GM12878 (cell line): ENCODE measurements around the gene KCNJ10. TPM values are rescaled to one million over a fixed set of nuclear protein-coding genes. Genes with fewer than 3 reads are reported as not detected.

Source experiments
- CBX5 ChIP-seq: sonication (generic); IDR thresholded peaks from 2 replicates; pipeline ENCODE4 v1.6.1; 2016; ENCODE audit warnings: low read depth, moderate library complexity, mild to moderate bottlenecking, inconsistent platforms
- CEBPB ChIP-seq, 2 experiments: fragments of 150-350 bp in 1 of 2; IDR thresholded peaks; 2 replicates each; pipeline ENCODE4 v1.6.1; 2012 to 2014; ENCODE audit warnings: low read depth in 2 of 2, low read length in 2 of 2, borderline replicate concordance in 1 of 2, inconsistent platforms in 1 of 2
- CREB1 ChIP-seq: IDR thresholded peaks from 2 replicates; pipeline ENCODE4 v1.6.1; 2012; ENCODE audit warnings: low read depth, mild to moderate bottlenecking, inconsistent platforms
- IRF3 ChIP-seq: fragments of 450-650 bp; IDR thresholded peaks from 2 replicates; pipeline ENCODE4 v1.6.1; 2014; ENCODE audit warnings: mild to moderate bottlenecking
- NR2C1 ChIP-seq: fragments of 450-650 bp; IDR thresholded peaks from 2 replicates; pipeline ENCODE4 v1.6.1; 2017; ENCODE audit warnings: antibody characterized with exemption, mild to moderate bottlenecking, moderate library complexity
- polyA plus RNA-seq, 11 experiments: library from polyadenylated mRNA; depleted of rRNA in 4 of 11; unstranded in 6 of 11; stranded (reverse) in 5 of 11; fragments of >200 nt; fragmentation: Nextera tagmentation in 4 of 11; fragmentation: Illumina TruSeq in 1 of 11; extraction: Ambion mirVana in 4 of 11; extraction: Trizol in 1 of 11; gene quantifications; 1 replicate in 1 of 11; 2 replicates in 10 of 11; pipeline versions ENCODE4 v1.2.1 to v1.2.3, GENCODE V29; 2011 to 2016; ENCODE audit warnings: inconsistent platforms in 2 of 11, missing spikeins in 2 of 11, low read depth in 1 of 11
- total RNA-seq, 4 experiments: library from RNA; depleted of rRNA in 3 of 4; stranded (reverse); fragments of >200 nt in 3 of 4; fragmentation: Illumina TruSeq in 1 of 4; extraction: Trizol in 1 of 4; gene quantifications; 2 replicates each; pipeline versions ENCODE4 v1.2.1 to v1.2.3, GENCODE V29; 2013 to 2021
- TF ChIP-seq, protein P1 (sequence below): fragments of 450-650 bp; IDR thresholded peaks from 2 replicates; pipeline ENCODE4 v1.6.1; 2017; ENCODE audit warnings: mild to moderate bottlenecking, low read depth, inconsistent platforms; ENCODE audit not compliant: poor library complexity, severe bottlenecking
- TF ChIP-seq, protein P2 (sequence below): fragments of 450-650 bp; IDR thresholded peaks from 2 replicates; pipeline ENCODE4 v1.6.1; 2017; ENCODE audit warnings: mild to moderate bottlenecking, moderate library complexity
- TF ChIP-seq, protein P3 (sequence below), 3 experiments: IDR thresholded peaks in 2 of 3; conservative IDR thresholded peaks in 1 of 3; 2 replicates each; pipeline ENCODE4 v1.5.1; 2011; ENCODE audit warnings: low read depth in 3 of 3, low read length in 3 of 3, mild to moderate bottlenecking in 3 of 3, control low read depth in 2 of 3, moderate library complexity in 2 of 3, inconsistent platforms in 1 of 3, mixed read lengths in 1 of 3; ENCODE audit not compliant: control insufficient read depth in 2 of 3, insufficient read depth in 1 of 3; ENCODE audit errors: extremely low read depth in 1 of 3
- TF ChIP-seq, protein P4 (sequence below): IDR thresholded peaks from 2 replicates; pipeline ENCODE4 v1.6.1; 2012; ENCODE audit warnings: mild to moderate bottlenecking, low read depth, low read length

The KCNJ10 gene
- total and polyA plus RNA-seq, 10 of the 15 experiments (the other 5 are each of a cell fraction or from before 2014, with no cell fraction given) = 0.01 to 0.29 (median 0.09) TPM; not detected in 2

DNA sequence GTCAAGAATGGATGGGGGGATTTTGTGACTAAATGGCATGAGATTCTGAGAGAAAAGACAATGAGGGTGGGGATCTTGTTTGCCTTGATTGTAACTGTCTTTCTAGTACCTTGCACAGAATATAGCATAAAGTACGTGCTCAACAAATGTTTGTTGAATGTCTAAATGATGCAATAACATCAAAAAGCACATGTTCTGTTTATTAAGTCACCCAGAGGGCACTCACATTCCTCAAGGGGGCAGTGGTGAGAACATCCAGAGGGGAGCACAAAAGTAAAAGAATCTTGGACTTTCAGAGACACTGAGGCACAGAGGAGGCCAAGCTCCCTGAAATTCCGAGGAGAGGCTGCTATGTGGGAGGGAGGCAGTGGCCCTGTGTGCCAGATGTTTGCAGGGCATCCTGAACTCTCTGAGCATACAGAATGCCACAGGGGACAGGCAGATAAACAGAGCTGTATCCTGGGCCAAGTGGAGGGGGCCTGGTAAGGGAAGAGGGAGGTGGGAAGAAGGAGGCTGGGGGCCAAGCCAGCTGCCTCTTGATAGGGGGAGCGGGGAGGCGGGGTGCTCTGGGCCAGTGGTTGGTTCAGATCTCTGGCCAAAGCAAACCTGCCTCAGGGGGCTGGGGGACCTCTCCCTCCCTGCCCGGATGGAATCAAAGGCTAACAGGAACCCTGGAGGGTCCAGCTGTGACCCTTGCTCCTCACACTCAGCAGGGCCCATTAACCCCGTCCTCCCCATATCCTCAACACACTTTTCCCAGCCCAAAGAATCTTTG lies 39.1 kb upstream of the KCNJ10 start (continued):
- peak in 1 of 2 experiments; percentile 36; a peak in 1 of 4 replicates for TF ChIP-seq CEBPB (IDR thresholded peaks at IDR 0.05; ENCODE audit: borderline replicate concordance in 1 of 2, low read depth in 2 of 2, low read length in 2 of 2)
- TF ChIP-seq CBX5 = no peak
- no peak for TF ChIP-seq NR2C1
- TF ChIP-seq CREB1 = no peak
- TF ChIP-seq IRF3 = no peak
- TF ChIP-seq, protein P1, sequence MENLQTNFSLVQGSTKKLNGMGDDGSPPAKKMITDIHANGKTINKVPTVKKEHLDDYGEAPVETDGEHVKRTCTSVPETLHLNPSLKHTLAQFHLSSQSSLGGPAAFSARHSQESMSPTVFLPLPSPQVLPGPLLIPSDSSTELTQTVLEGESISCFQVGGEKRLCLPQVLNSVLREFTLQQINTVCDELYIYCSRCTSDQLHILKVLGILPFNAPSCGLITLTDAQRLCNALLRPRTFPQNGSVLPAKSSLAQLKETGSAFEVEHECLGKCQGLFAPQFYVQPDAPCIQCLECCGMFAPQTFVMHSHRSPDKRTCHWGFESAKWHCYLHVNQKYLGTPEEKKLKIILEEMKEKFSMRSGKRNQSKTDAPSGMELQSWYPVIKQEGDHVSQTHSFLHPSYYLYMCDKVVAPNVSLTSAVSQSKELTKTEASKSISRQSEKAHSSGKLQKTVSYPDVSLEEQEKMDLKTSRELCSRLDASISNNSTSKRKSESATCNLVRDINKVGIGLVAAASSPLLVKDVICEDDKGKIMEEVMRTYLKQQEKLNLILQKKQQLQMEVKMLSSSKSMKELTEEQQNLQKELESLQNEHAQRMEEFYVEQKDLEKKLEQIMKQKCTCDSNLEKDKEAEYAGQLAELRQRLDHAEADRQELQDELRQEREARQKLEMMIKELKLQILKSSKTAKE = no peak
- TF ChIP-seq, protein P2, sequence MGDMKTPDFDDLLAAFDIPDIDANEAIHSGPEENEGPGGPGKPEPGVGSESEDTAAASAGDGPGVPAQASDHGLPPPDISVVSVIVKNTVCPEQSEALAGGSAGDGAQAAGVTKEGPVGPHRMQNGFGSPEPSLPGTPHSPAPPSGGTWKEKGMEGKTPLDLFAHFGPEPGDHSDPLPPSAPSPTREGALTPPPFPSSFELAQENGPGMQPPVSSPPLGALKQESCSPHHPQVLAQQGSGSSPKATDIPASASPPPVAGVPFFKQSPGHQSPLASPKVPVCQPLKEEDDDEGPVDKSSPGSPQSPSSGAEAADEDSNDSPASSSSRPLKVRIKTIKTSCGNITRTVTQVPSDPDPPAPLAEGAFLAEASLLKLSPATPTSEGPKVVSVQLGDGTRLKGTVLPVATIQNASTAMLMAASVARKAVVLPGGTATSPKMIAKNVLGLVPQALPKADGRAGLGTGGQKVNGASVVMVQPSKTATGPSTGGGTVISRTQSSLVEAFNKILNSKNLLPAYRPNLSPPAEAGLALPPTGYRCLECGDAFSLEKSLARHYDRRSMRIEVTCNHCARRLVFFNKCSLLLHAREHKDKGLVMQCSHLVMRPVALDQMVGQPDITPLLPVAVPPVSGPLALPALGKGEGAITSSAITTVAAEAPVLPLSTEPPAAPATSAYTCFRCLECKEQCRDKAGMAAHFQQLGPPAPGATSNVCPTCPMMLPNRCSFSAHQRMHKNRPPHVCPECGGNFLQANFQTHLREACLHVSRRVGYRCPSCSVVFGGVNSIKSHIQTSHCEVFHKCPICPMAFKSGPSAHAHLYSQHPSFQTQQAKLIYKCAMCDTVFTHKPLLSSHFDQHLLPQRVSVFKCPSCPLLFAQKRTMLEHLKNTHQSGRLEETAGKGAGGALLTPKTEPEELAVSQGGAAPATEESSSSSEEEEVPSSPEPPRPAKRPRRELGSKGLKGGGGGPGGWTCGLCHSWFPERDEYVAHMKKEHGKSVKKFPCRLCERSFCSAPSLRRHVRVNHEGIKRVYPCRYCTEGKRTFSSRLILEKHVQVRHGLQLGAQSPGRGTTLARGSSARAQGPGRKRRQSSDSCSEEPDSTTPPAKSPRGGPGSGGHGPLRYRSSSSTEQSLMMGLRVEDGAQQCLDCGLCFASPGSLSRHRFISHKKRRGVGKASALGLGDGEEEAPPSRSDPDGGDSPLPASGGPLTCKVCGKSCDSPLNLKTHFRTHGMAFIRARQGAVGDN = no peak
- TF ChIP-seq, protein P3, sequence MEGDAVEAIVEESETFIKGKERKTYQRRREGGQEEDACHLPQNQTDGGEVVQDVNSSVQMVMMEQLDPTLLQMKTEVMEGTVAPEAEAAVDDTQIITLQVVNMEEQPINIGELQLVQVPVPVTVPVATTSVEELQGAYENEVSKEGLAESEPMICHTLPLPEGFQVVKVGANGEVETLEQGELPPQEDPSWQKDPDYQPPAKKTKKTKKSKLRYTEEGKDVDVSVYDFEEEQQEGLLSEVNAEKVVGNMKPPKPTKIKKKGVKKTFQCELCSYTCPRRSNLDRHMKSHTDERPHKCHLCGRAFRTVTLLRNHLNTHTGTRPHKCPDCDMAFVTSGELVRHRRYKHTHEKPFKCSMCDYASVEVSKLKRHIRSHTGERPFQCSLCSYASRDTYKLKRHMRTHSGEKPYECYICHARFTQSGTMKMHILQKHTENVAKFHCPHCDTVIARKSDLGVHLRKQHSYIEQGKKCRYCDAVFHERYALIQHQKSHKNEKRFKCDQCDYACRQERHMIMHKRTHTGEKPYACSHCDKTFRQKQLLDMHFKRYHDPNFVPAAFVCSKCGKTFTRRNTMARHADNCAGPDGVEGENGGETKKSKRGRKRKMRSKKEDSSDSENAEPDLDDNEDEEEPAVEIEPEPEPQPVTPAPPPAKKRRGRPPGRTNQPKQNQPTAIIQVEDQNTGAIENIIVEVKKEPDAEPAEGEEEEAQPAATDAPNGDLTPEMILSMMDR (IDR thresholded peaks at IDR 0.05 in 2 of 3, conservative IDR thresholded peaks at IDR 0.05 in 1 of 3; ENCODE audit: control insufficient read depth in 2 of 3, extremely low read depth in 1 of 3, insufficient read depth in 1 of 3, low read depth in 3 of 3, low read length in 3 of 3) = peak; percentile 38 to 72 (median 58)
- TF ChIP-seq, protein P4, sequence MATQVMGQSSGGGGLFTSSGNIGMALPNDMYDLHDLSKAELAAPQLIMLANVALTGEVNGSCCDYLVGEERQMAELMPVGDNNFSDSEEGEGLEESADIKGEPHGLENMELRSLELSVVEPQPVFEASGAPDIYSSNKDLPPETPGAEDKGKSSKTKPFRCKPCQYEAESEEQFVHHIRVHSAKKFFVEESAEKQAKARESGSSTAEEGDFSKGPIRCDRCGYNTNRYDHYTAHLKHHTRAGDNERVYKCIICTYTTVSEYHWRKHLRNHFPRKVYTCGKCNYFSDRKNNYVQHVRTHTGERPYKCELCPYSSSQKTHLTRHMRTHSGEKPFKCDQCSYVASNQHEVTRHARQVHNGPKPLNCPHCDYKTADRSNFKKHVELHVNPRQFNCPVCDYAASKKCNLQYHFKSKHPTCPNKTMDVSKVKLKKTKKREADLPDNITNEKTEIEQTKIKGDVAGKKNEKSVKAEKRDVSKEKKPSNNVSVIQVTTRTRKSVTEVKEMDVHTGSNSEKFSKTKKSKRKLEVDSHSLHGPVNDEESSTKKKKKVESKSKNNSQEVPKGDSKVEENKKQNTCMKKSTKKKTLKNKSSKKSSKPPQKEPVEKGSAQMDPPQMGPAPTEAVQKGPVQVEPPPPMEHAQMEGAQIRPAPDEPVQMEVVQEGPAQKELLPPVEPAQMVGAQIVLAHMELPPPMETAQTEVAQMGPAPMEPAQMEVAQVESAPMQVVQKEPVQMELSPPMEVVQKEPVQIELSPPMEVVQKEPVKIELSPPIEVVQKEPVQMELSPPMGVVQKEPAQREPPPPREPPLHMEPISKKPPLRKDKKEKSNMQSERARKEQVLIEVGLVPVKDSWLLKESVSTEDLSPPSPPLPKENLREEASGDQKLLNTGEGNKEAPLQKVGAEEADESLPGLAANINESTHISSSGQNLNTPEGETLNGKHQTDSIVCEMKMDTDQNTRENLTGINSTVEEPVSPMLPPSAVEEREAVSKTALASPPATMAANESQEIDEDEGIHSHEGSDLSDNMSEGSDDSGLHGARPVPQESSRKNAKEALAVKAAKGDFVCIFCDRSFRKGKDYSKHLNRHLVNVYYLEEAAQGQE = no peak
- TF ChIP-seq, all 136 proteins: peak for 3
